ENCODE data around the gene SNTG2.

SNTG2 gene

GRCh38 chr2:1234731-1235308 lies 284.2 kb downstream of the SNTG2 start:
- Histone ChIP-seq H3K36me3 (ENCODE audit: control insufficient read depth in 2 of 2, insufficient read depth in 2 of 2, low read length in 2 of 2) (no peaks in the 10 kb centered on the region), H3K27me3 (ENCODE audit: control insufficient read depth in 2 of 2, insufficient read depth in 2 of 2, low read length in 2 of 2) (no peaks in the 10 kb centered on the region), H3K4me3 (ENCODE audit: low read length in 2 of 2) (no peak overlapping the region), H3K9ac (ENCODE audit: low read depth in 1 of 2, low read length in 2 of 2) (no peak overlapping the region), H3K4me1 (ENCODE audit: control insufficient read depth in 2 of 2, insufficient read depth in 2 of 2, low read length in 2 of 2) (no peaks in the 10 kb centered on the region), H3K9me3 (ENCODE audit: control insufficient read depth in 2 of 2, low read length in 2 of 2) (no peaks in the 10 kb centered on the region), H3K27ac (ENCODE audit: low read depth in 2 of 2, low read length in 2 of 2) (no peak overlapping the region)

DNA sequence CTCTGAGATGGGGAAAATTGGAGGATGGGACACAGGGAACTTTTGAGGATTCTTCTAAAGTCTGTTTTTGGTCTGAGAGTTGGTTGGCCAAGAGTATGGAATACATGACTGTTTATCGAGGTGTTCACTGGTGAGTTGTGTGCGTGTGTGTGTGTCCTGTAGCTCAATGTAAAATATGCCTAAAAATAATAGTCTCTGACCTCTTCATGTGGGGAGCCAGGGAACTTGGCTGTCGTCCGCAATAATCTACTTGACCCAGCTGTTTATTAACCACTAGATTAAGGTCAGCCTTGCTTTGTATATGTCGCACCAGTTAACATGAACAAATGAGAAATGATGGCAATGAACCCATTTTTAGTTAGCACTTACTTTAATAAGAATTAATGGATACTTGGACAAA lies 285.2 kb downstream of the SNTG2 start:
- Histone ChIP-seq H3K27me3 (ENCODE audit: control insufficient read depth in 2 of 2, insufficient read depth in 2 of 2, low read length in 2 of 2) (no peaks in the 10 kb centered on the region), H3K4me3 (ENCODE audit: low read length in 2 of 2) (no peak overlapping the region), H3K27ac (ENCODE audit: low read depth in 2 of 2, low read length in 2 of 2) (no peak overlapping the region), H3K36me3 (ENCODE audit: control insufficient read depth in 2 of 2, insufficient read depth in 2 of 2, low read length in 2 of 2) (no peaks in the 10 kb centered on the region), H3K9me3 (ENCODE audit: control insufficient read depth in 2 of 2, low read length in 2 of 2) (no peaks in the 10 kb centered on the region), H3K9ac (ENCODE audit: low read depth in 1 of 2, low read length in 2 of 2) (no peak overlapping the region), H3K4me1 (ENCODE audit: control insufficient read depth in 2 of 2, insufficient read depth in 2 of 2, low read length in 2 of 2) (no peaks in the 10 kb centered on the region)

- Histone ChIP-seq H3K27me3 (ENCODE audit: control insufficient read depth in 2 of 2, insufficient read depth in 2 of 2, low read length in 2 of 2) (no peaks in the 10 kb centered on the region), H3K4me3 (ENCODE audit: low read length in 2 of 2) (no peak overlapping the region), H3K36me3 (ENCODE audit: control insufficient read depth in 2 of 2, insufficient read depth in 2 of 2, low read length in 2 of 2) (no peaks in the 10 kb centered on the region), H3K9ac (ENCODE audit: low read depth in 1 of 2, low read length in 2 of 2) (no peak overlapping the region), H3K4me1 (ENCODE audit: control insufficient read depth in 2 of 2, insufficient read depth in 2 of 2, low read length in 2 of 2) (no peaks in the 10 kb centered on the region), H3K9me3 (ENCODE audit: control insufficient read depth in 2 of 2, low read length in 2 of 2) (no peaks in the 10 kb centered on the region), H3K27ac (ENCODE audit: low read depth in 2 of 2, low read length in 2 of 2) (no peak overlapping the region)
Observed at GRCh38 chr2:1236606-1237005, 286.0 kb downstream of the SNTG2 start.

DNA sequence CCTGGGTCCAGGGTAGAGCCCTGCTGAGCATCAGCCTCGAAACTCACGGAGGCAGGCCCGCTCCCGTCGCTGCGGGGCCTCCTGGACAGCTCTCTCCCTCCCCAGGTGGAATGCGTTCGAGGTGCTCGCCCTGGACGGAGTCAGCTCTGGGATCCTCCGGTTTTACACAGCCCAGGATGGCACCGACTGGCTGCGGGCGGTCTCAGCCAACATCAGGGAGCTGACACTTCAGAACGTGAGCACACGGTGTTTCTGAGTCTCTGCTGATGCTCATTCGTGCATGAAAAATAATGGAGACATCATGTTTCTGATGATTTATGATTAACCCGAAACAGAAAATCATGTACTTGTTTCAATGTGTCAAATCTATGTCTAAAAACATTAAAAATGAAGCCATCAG lies 287.1 kb downstream of the SNTG2 start:
- Histone ChIP-seq H3K9me3 (ENCODE audit: control insufficient read depth in 2 of 2, low read length in 2 of 2) (no peaks in the 10 kb centered on the region), H3K4me1 (ENCODE audit: control insufficient read depth in 2 of 2, insufficient read depth in 2 of 2, low read length in 2 of 2) (no peaks in the 10 kb centered on the region), H3K27me3 (ENCODE audit: control insufficient read depth in 2 of 2, insufficient read depth in 2 of 2, low read length in 2 of 2) (no peaks in the 10 kb centered on the region), H3K9ac (ENCODE audit: low read depth in 1 of 2, low read length in 2 of 2) (no peak overlapping the region), H3K27ac (ENCODE audit: low read depth in 2 of 2, low read length in 2 of 2) (no peak overlapping the region), H3K4me3 (ENCODE audit: low read length in 2 of 2) (no peak overlapping the region), H3K36me3 (ENCODE audit: control insufficient read depth in 2 of 2, insufficient read depth in 2 of 2, low read length in 2 of 2) (no peaks in the 10 kb centered on the region)

DNA sequence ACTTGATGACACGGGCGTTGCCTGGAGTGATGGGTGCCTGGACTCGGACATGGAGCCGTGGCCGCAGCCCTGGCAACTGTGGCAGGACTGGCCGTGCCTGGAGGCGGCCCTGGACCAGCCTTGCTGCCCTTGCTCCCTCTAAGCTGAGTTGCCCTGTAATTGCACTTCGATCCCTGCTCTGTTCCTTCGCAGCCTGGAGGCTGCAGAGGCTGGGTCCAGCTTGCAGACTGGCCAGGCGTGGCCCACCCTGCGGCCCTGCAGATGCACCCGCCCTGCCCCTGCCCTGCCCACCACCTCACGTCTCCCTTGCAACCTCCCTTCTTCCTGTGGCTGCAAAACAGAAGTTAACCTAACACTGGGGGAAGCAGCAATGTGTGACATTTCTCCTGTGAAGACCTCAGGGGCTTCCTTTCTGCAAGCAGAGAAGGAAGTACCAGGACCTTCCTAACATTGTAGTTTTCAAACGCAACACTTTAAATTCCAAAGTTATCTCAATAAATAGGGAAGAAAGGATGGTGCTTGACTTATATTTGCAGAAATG lies 288.0 kb downstream of the SNTG2 start:
- H3K27ac ChIP-seq (ENCODE audit: low read depth in 2 of 2, low read length in 2 of 2), result no peak overlapping the region
- H3K9ac ChIP-seq (ENCODE audit: low read depth in 1 of 2, low read length in 2 of 2), result no peak overlapping the region
- H3K9me3 ChIP-seq (ENCODE audit: control insufficient read depth in 2 of 2, low read length in 2 of 2), result no peaks in the 10 kb centered on the region
- H3K4me3 ChIP-seq (ENCODE audit: low read length in 2 of 2), result no peak overlapping the region
- no peaks in the 10 kb centered on the region for H3K36me3 ChIP-seq (ENCODE audit: control insufficient read depth in 2 of 2, insufficient read depth in 2 of 2, low read length in 2 of 2)
- no peaks in the 10 kb centered on the region for H3K27me3 ChIP-seq (ENCODE audit: control insufficient read depth in 2 of 2, insufficient read depth in 2 of 2, low read length in 2 of 2)
- H3K4me1 ChIP-seq (ENCODE audit: control insufficient read depth in 2 of 2, insufficient read depth in 2 of 2, low read length in 2 of 2), result no peaks in the 10 kb centered on the region

DNA sequence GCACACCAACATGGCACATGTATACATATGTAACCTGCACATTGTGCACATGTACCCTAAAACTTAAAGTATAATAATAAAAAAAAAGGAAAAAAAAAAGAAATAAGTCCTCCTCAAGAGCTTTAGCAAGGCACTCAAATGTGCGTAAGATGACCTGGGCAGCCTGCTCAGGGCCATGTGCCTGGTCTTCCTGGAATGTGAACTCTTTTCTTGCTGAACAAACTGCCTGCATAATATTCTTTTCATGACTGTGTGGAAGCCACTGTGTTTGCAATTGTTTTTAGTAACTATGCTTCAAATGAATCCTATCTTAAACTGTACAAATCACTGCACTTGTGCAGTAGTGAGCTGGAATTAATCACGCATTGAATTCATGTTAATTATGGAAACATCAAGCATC lies 294.5 kb downstream of the SNTG2 start:
- Histone ChIP-seq H3K9ac (ENCODE audit: low read depth in 1 of 2, low read length in 2 of 2) (no peak overlapping the region), H3K36me3 (ENCODE audit: control insufficient read depth in 2 of 2, insufficient read depth in 2 of 2, low read length in 2 of 2) (no peaks in the 10 kb centered on the region), H3K27ac (ENCODE audit: low read depth in 2 of 2, low read length in 2 of 2) (no peak overlapping the region), H3K9me3 (ENCODE audit: control insufficient read depth in 2 of 2, low read length in 2 of 2) (no peaks in the 10 kb centered on the region), H3K27me3 (ENCODE audit: control insufficient read depth in 2 of 2, insufficient read depth in 2 of 2, low read length in 2 of 2) (no peaks in the 10 kb centered on the region), H3K4me1 (ENCODE audit: control insufficient read depth in 2 of 2, insufficient read depth in 2 of 2, low read length in 2 of 2) (no peaks in the 10 kb centered on the region), H3K4me3 (ENCODE audit: low read length in 2 of 2) (no peak overlapping the region)

DNA sequence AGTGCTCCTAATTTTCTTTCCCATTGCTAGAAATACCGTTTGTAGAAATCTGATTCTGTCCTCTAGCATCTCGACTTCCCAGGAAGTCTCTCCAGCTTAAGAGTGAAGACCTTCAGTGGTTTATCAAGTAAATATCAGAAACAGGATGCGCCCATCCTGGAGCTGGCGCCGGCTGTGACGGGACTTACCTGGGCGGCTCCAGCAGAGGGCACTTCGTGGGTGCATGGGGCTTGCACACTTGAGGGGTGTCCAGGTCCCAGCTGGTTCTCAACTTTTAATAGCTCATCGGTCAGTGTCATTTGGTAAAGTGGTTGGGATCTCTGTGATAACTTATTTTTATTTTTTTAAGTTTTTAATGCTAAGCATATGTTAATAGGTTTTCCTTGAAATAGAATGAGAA lies 295.6 kb downstream of the SNTG2 start:
- no peak overlapping the region for H3K4me3 ChIP-seq (ENCODE audit: low read length in 2 of 2)
- no peaks in the 10 kb centered on the region for H3K36me3 ChIP-seq (ENCODE audit: control insufficient read depth in 2 of 2, insufficient read depth in 2 of 2, low read length in 2 of 2)
- no peaks in the 10 kb centered on the region for H3K27me3 ChIP-seq (ENCODE audit: control insufficient read depth in 2 of 2, insufficient read depth in 2 of 2, low read length in 2 of 2)
- no peaks in the 10 kb centered on the region for H3K4me1 ChIP-seq (ENCODE audit: control insufficient read depth in 2 of 2, insufficient read depth in 2 of 2, low read length in 2 of 2)
- H3K27ac ChIP-seq (ENCODE audit: low read depth in 2 of 2, low read length in 2 of 2), result no peak overlapping the region
- H3K9ac ChIP-seq (ENCODE audit: low read depth in 1 of 2, low read length in 2 of 2), result no peak overlapping the region
- H3K9me3 ChIP-seq (ENCODE audit: control insufficient read depth in 2 of 2, low read length in 2 of 2), result no peaks in the 10 kb centered on the region

GRCh38 chr2:1246991-1247390 lies 296.3 kb downstream of the SNTG2 start:
- Histone ChIP-seq H3K9ac (ENCODE audit: low read depth in 1 of 2, low read length in 2 of 2) (no peak overlapping the region), H3K4me3 (ENCODE audit: low read length in 2 of 2) (no peak overlapping the region), H3K4me1 (ENCODE audit: control insufficient read depth in 2 of 2, insufficient read depth in 2 of 2, low read length in 2 of 2) (no peaks in the 10 kb centered on the region), H3K9me3 (ENCODE audit: control insufficient read depth in 2 of 2, low read length in 2 of 2) (no peaks in the 10 kb centered on the region), H3K27me3 (ENCODE audit: control insufficient read depth in 2 of 2, insufficient read depth in 2 of 2, low read length in 2 of 2) (no peaks in the 10 kb centered on the region), H3K36me3 (ENCODE audit: control insufficient read depth in 2 of 2, insufficient read depth in 2 of 2, low read length in 2 of 2) (no peaks in the 10 kb centered on the region), H3K27ac (ENCODE audit: low read depth in 2 of 2, low read length in 2 of 2) (no peak overlapping the region)

GRCh38 chr2:1248187-1248586 lies 297.5 kb downstream of the SNTG2 start:
- Histone ChIP-seq H3K9ac (ENCODE audit: low read depth in 1 of 2, low read length in 2 of 2) (no peak overlapping the region), H3K27ac (ENCODE audit: low read depth in 2 of 2, low read length in 2 of 2) (no peak overlapping the region), H3K4me1 (ENCODE audit: control insufficient read depth in 2 of 2, insufficient read depth in 2 of 2, low read length in 2 of 2) (no peaks in the 10 kb centered on the region), H3K9me3 (ENCODE audit: control insufficient read depth in 2 of 2, low read length in 2 of 2) (no peaks in the 10 kb centered on the region), H3K4me3 (ENCODE audit: low read length in 2 of 2) (no peak overlapping the region), H3K36me3 (ENCODE audit: control insufficient read depth in 2 of 2, insufficient read depth in 2 of 2, low read length in 2 of 2) (no peaks in the 10 kb centered on the region), H3K27me3 (ENCODE audit: control insufficient read depth in 2 of 2, insufficient read depth in 2 of 2, low read length in 2 of 2) (no peaks in the 10 kb centered on the region)

GRCh38 chr2:1249897-1250687 lies 299.4 kb downstream of the SNTG2 start:
- Histone ChIP-seq H3K27me3 (ENCODE audit: control insufficient read depth in 2 of 2, insufficient read depth in 2 of 2, low read length in 2 of 2) (no peaks in the 10 kb centered on the region), H3K9me3 (ENCODE audit: control insufficient read depth in 2 of 2, low read length in 2 of 2) (no peaks in the 10 kb centered on the region), H3K4me3 (ENCODE audit: low read length in 2 of 2) (no peak overlapping the region), H3K4me1 (ENCODE audit: control insufficient read depth in 2 of 2, insufficient read depth in 2 of 2, low read length in 2 of 2) (no peaks in the 10 kb centered on the region), H3K9ac (ENCODE audit: low read depth in 1 of 2, low read length in 2 of 2) (no peak overlapping the region), H3K36me3 (ENCODE audit: control insufficient read depth in 2 of 2, insufficient read depth in 2 of 2, low read length in 2 of 2) (no peaks in the 10 kb centered on the region), H3K27ac (ENCODE audit: low read depth in 2 of 2, low read length in 2 of 2) (no peak overlapping the region)
